Small intestine (tissue), 7 donors: Measurements from ENCODE around the gene IL16. TPM values are rescaled to one million over a fixed set of nuclear protein-coding genes. Genes with fewer than 3 reads are reported as not detected.

ENCODE experiments used
- DNase-seq, 2 donors: peaks; one replicate each; pipeline versions ENCODE4 v3.0.0 to v3.0.0-alpha.2; 2013
- FAIRE-seq: peaks from 2 replicates; lab custom pipeline; 2012; peaks lifted over from hg19 to GRCh38; lab: Jason Lieb, UNC
- H3K27ac ChIP-seq, 3 donors: one replicate each; pipeline ENCODE4 v1.5.1; 2013; ENCODE audit warnings: low read length in 2 of 3, mild to moderate bottlenecking in 2 of 3, control low read depth in 1 of 3, inconsistent platforms in 1 of 3, low read depth in 1 of 3, moderate library complexity in 1 of 3
- H3K27me3 ChIP-seq, 3 donors: one replicate each; pipeline ENCODE4 v1.6.1; 2013; ENCODE audit warnings: low read length in 3 of 3, inconsistent platforms in 1 of 3; ENCODE audit not compliant: control insufficient read depth in 3 of 3, insufficient read depth in 3 of 3
- H3K36me3 ChIP-seq, 3 donors: one replicate each; pipeline ENCODE4 v1.6.1; 2013; ENCODE audit warnings: low read length in 3 of 3, inconsistent platforms in 1 of 3, low read depth in 1 of 3, mild to moderate bottlenecking in 1 of 3, moderate library complexity in 1 of 3; ENCODE audit not compliant: control insufficient read depth in 3 of 3, insufficient read depth in 2 of 3
- H3K4me1 ChIP-seq, 3 donors: one replicate each; pipeline ENCODE4 v1.6.1; 2013; ENCODE audit warnings: low read length in 2 of 3, inconsistent platforms in 1 of 3, low read depth in 1 of 3, mild to moderate bottlenecking in 1 of 3, moderate library complexity in 1 of 3; ENCODE audit not compliant: control insufficient read depth in 3 of 3, insufficient read depth in 2 of 3
- H3K4me3 ChIP-seq, 3 donors: one replicate each; pipeline ENCODE4 v1.5.1; 2013; ENCODE audit warnings: low read length in 3 of 3, control low read depth in 1 of 3, inconsistent platforms in 1 of 3, low read depth in 1 of 3, mild to moderate bottlenecking in 1 of 3, moderate library complexity in 1 of 3
- H3K9me3 ChIP-seq, 2 donors: one replicate each; pipeline ENCODE4 v1.6.1; 2013; ENCODE audit warnings: low read depth in 1 of 2, low read length in 1 of 2; ENCODE audit not compliant: control insufficient read depth in 2 of 2, insufficient read depth in 1 of 2
- WGBS, 3 donors: extraction: QIAGEN DNeasy Blood & Tissue Kit; methylation state at CpG; one replicate each; pipeline ENCODE4 v1.1.7; 2013; 5-methylcytosine and 5-hydroxymethylcytosine counted together
- polyA plus RNA-seq, 4 donors: library from polyadenylated mRNA; stranded (reverse) in 3 of 4; unstranded in 1 of 4; fragments of 200-250 nt in 3 of 4; fragments of 120-200 nt in 1 of 4; gene quantifications; one replicate each; pipeline versions ENCODE4 v1.2.1 to v1.2.3, GENCODE V29; 2013
- donor health status: healthy with polysubstance abuse.
- donor health status: control.
- donor health status: control.
- donor health status: Bipolar disorder and iron deficiency.
- donor health status: healthy.

Gene IL16
- polyA plus RNA-seq, 4 donors, result 1.8 to 9.7 (median 7.9) TPM

DNA sequence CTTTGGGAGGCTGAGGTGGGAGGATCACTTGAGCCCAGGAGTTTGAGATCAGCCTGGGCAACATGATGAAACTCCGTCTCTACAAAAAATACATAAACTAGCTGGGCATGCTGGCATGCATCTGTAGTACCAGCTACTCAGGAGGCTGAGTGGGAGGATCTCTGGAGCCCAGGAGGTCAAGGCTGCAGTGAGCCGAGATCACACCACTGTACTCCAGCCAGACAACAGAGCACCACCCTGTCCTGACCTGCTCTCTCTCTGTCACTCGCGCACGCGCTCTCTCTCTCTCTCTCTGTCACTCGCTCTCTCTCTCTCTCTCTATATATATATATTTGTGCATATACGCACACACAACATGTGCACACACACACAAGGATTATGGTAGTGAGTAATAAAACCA lies 61.8 kb downstream of the IL16 start:
- no peak for DNase-seq
- 77 to 88% (median 81%) methylated on average over 8 of the region's 8 CpGs for WGBS, 3 donors
- H3K9me3 ChIP-seq, result no peaks in the 10 kb centered on the region
- H3K4me1 ChIP-seq, result no peaks in the 10 kb centered on the region
- no peaks in the 10 kb centered on the region for H3K36me3 ChIP-seq
- H3K4me3 ChIP-seq, result no peak overlapping the region
- no peak for FAIRE-seq
- no peak overlapping the region for H3K27ac ChIP-seq
- H3K27me3 ChIP-seq, result peaks cover 0 to 10% (median 0%) of the 10 kb centered on the region in 3 donors

DNA sequence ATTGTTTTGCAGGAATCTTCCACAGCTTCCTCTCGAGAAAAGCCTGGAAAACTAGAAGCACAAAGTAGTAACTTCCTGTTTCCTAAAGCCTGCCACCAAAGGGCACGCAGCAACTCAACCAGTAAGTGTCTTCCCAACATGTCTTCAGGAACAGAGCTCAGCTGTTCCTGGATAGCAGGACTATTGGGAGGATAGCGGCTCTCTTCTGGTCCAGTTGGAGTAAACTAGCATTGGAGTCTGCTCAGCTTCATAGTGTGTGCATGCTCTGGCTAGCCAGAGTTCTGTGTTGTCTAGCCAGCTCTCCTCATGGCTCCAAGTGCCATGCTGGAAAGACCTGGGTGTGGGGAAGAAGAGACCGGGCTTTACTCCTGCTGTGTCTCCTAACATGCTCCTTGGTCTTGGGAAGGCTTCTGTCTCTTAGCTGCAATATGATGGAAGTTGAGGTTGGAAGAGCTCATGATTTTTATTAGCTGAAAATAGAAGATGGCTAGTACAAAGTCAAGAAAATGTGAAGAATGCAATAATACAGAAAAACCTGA lies 63.1 kb downstream of the IL16 start:
- Histone ChIP-seq H3K27me3 (peaks cover 0 to 18% (median 0%) of the 10 kb centered on the region in 3 donors), H3K4me3 (no peak overlapping the region), H3K9me3 (no peaks in the 10 kb centered on the region), H3K4me1 (no peaks in the 10 kb centered on the region), H3K27ac (no peak overlapping the region), H3K36me3 (no peaks in the 10 kb centered on the region)
- FAIRE-seq (no peak), DNase-seq (no peak)
- WGBS, 3 donors, result 62 to 74% (median 67%) methylated on average over 4 of the region's 4 CpGs

DNA sequence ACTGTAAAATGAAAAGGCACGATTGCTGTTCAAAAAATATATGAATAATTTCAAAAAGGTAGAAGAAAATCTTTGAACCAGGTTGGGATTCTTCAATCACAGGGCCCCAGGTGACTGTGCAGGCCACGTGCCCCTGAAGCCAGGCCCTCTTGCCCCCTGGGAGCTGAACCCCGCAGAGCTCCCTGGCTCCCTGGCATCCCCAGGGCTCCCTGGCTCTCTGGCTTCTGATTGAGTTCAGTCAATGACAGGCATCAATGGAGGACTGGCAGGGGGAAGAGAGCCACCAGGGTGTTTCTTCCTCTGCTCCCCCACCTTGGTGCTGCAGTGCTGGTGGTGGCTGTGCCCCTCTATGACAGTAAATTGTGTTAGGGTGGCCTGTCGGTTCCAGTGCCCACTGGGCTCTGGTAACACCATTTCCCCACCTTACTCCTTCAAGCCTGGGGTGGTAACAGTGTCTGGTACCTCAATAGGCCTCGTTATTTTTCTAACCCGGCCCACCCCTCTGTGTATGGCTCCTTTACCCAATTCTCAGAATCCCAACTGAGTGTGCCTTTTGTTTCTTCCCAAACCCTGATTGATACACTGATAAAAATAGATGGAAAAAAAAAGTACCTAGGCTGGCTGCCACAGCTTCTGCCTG lies 64.6 kb downstream of the IL16 start:
- no peak overlapping the region for H3K4me3 ChIP-seq
- DNase-seq (no peak), FAIRE-seq (no peak)
- H3K4me1 ChIP-seq, result peaks cover 0 to 3% (median 0%) of the 10 kb centered on the region in 3 donors
- H3K27me3 ChIP-seq, result peaks cover 0 to 18% (median 0%) of the 10 kb centered on the region in 3 donors
- no peaks in the 10 kb centered on the region for H3K9me3 ChIP-seq
- WGBS, 3 donors, result 63 to 72% (median 67%) methylated on average over 6 of the region's 6 CpGs
- H3K36me3 ChIP-seq, result no peaks in the 10 kb centered on the region
- no peak overlapping the region for H3K27ac ChIP-seq

DNA sequence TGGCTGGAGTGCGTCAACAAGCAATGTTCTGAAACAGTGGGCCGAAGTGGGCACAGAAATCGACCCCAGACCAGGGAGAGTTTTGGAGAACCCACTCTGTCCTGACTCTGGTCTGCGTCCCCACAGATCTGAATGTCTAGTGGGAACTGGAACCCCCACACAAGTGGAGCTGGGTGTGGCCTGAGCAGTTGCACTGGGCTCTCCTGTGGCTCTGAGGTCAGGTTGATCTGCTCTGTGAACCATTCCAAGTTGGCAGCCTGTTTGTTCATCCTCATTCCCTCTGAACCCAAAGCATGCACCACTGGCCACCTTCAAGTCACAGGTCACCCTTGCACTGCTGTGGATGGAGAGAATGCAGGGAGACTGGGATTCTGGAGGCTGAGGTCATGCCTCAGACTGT lies 66.8 kb downstream of the IL16 start:
- H3K27ac ChIP-seq, result no peak overlapping the region
- H3K4me3 ChIP-seq, result no peak overlapping the region
- H3K9me3 ChIP-seq, result no peaks in the 10 kb centered on the region
- no peaks in the 10 kb centered on the region for H3K36me3 ChIP-seq
- DNase-seq (no peak), FAIRE-seq (no peak)
- H3K27me3 ChIP-seq, result peaks cover 0 to 14% (median 0%) of the 10 kb centered on the region in 3 donors
- H3K4me1 ChIP-seq, result peaks cover 0 to 3% (median 0%) of the 10 kb centered on the region in 3 donors
- 77 to 87% (median 83%) methylated on average over 4 of the region's 4 CpGs for WGBS, 3 donors

DNA sequence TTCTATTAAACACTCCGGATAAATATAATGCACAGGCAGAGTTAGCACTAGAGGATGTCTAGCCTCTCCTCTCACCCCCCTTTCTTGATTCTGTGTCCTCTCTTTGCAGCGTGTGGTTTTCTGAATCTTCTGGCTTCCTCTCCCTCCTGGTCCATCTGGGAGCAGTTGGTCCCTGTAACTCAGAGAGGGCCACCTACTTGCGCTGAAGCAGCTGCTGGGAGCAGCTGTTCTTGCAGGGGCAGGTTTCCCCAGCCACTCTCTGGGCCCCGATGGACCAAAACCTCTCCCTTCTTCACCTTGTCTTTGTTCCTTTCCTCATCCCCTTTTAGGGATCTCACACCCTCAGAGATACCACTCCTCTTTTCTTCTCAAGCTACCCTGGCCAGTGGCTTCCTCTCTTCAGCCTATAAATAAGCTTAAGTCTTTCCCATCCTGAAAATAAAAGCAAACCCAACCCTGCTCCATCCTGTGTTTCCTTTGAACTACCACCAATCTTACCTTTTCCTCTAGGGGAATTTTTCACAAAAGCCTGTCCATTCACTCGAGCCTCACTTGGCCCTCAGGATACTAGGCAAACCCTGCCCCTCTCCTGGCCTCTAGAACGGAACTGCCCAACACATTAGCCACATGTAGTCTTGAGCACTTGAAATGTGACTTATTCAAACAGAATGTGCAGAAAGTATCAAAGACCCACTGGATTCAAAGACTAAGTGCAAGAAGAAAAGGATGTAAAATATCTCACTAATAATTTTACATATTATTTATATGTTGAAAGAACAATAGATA lies 67.6 kb downstream of the IL16 start:
- no peaks in the 10 kb centered on the region for H3K36me3 ChIP-seq
- no peaks in the 10 kb centered on the region for H3K9me3 ChIP-seq
- H3K4me3 ChIP-seq, result no peak overlapping the region
- 76 to 83% (median 78%) methylated on average over 6 of the region's 6 CpGs for WGBS, 3 donors
- DNase-seq (no peak), FAIRE-seq (no peak)
- peaks cover 0 to 14% (median 0%) of the 10 kb centered on the region in 3 donors for H3K27me3 ChIP-seq
- H3K4me1 ChIP-seq, result peaks cover 0 to 3% (median 0%) of the 10 kb centered on the region in 3 donors
- no peak overlapping the region for H3K27ac ChIP-seq

DNA sequence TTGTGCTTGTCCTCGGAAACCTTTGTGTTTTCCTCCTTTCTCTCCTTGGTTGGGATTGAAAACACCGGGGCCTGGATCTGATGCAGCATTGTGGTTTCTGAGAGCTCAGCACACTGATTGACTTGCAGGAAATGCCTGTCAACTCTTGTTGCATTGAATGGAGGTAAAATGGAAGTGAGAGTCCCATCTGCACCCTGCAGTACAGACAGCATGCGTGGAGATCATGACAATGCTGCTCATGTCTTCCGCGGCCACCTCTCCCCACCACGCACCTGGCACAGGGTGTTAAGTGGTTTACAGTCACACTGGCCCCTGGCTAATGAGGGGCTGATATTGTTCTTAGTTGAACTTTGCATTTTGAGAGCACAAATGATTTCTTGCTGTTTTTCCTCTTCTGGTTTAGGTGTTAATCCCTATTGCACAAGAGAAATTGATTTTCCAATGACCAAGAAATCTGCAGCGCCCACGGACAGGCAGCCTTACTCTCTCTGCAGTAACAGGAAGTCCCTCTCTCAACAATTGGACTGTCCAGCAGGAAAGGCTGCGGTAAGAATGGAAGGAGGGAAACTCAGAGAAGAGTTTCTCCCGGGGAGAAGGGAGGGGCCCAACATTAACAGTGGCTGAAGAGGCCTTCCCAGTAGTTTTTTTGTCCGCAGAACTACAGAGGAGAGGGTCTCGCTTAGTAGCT lies 68.7 kb downstream of the IL16 start:
- Histone ChIP-seq H3K4me1 (peaks cover 0 to 3% (median 0%) of the 10 kb centered on the region in 3 donors), H3K36me3 (no peaks in the 10 kb centered on the region), H3K27ac (no peak overlapping the region), H3K4me3 (no peak overlapping the region), H3K27me3 (peaks cover 0 to 10% (median 0%) of the 10 kb centered on the region in 3 donors), H3K9me3 (no peaks in the 10 kb centered on the region)
- DNase-seq (no peak), FAIRE-seq (no peak)
- 24 to 33% (median 26%) methylated on average over 12 of the region's 12 CpGs for WGBS, 3 donors

DNA sequence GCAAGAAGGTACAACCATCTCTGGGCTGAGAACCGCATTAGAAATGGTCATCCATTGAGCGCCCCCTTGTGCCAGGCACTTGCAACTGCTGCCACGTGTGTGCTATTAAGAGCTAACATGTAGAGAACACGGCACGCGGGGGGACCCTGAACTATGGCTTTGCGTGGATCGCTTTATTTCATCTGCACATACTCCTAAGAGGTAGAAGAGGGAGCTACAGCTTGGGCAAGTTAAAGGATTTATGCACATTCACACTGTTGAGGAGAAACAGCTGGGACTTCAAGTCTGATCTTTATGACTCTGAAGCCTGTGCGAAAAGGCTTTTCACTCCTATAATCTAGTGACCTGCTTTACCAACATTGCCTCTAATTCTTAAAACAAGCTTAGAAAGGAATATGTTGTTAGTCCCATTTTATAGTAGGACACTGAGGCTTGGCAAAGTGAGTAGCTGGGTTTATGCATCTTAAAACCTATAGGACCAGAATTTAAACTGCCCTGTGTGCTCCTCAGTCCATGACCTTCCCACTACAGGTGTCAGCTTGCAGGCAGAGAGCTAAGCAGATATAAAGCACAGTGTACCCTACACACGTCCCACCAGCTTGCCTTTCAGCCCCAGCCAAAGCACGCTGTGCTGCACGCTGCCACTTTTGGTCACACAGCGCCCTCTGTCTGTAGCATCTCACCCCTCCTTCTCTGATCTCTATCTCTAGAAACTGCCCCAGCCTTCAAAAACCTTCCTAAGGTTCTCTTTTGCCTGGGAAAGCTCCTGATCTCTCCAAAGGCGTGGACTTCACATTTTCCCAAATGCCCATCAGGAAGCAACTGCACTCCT lies 69.5 kb downstream of the IL16 start:
- no peaks in the 10 kb centered on the region for H3K36me3 ChIP-seq
- H3K9me3 ChIP-seq, result no peaks in the 10 kb centered on the region
- H3K4me3 ChIP-seq, result no peak overlapping the region
- peaks cover 0 to 3% (median 0%) of the 10 kb centered on the region in 3 donors for H3K4me1 ChIP-seq
- 2 to 4% (median 3%) methylated on average over 14 of the region's 14 CpGs for WGBS, 3 donors
- peak; percentile 70 to 80 for DNase-seq
- H3K27ac ChIP-seq, result no peak overlapping the region
- peaks cover 0 to 8% (median 0%) of the 10 kb centered on the region in 3 donors for H3K27me3 ChIP-seq
- no peak for FAIRE-seq
